NT2/D1 (cell line): ENCODE measurements around the gene FIGNL1.

ENCODE experiments used
- DNase-seq: peaks from one replicate; pipeline ENCODE4 v3.0.0-alpha.2; 2011; ENCODE audit warnings: low read depth, low spot score
- H3K27me3 ChIP-seq: 2 replicates; pipeline ENCODE4 v1.6.0; 2011; ENCODE audit warnings: mild to moderate bottlenecking; ENCODE audit not compliant: insufficient read length, insufficient read depth
- H3K36me3 ChIP-seq: 2 replicates; pipeline ENCODE4 v1.6.1; 2011; ENCODE audit warnings: mild to moderate bottlenecking, low read length, mixed read lengths; ENCODE audit not compliant: insufficient read depth, insufficient read length
- H3K4me1 ChIP-seq: 2 replicates; pipeline ENCODE4 v1.5.1; 2011; ENCODE audit not compliant: insufficient read depth, insufficient read length
- H3K4me3 ChIP-seq: 2 replicates; pipeline ENCODE4 v1.5.1; 2011; ENCODE audit warnings: low read depth; ENCODE audit not compliant: insufficient read length
- H3K9ac ChIP-seq: 2 replicates; pipeline ENCODE4 v1.6.0; 2011; ENCODE audit warnings: low read depth; ENCODE audit not compliant: insufficient read length
- H3K9me3 ChIP-seq: 2 replicates; pipeline ENCODE4 v1.5.1; 2011; ENCODE audit warnings: mild to moderate bottlenecking, low read length; ENCODE audit not compliant: insufficient read depth
- SUZ12 ChIP-seq: IDR thresholded peaks from 2 replicates; pipeline ENCODE4 v1.6.1; 2011; ENCODE audit not compliant: insufficient read length, insufficient read depth; ENCODE audit errors: extremely low read depth
- YY1 ChIP-seq: IDR thresholded peaks from 2 replicates; pipeline ENCODE4 v1.6.1; 2011; ENCODE audit not compliant: insufficient read length, insufficient read depth
- ZNF274 ChIP-seq: IDR thresholded peaks from 2 replicates; pipeline ENCODE4 v1.6.1; 2011; ENCODE audit warnings: mild to moderate bottlenecking, low read depth, low read length

FIGNL1 gene

GRCh38 chr7:50431722-50432305 is 18.3 kb downstream of the FIGNL1 start:
- H3K4me3 ChIP-seq = no peak overlapping the region
- H3K27me3 ChIP-seq = no peaks in the 10 kb centered on the region
- H3K9me3 ChIP-seq = no peaks in the 10 kb centered on the region
- H3K9ac ChIP-seq = no peak overlapping the region
- TF ChIP-seq YY1 (no peak), SUZ12 (no peak), ZNF274 (no peak)
- H3K4me1 ChIP-seq = no peaks in the 10 kb centered on the region
- DNase-seq = no peak
- no peaks in the 10 kb centered on the region for H3K36me3 ChIP-seq

GRCh38 chr7:50431316-50431715 is 18.8 kb downstream of the FIGNL1 start:
- Histone ChIP-seq H3K36me3 (no peaks in the 10 kb centered on the region), H3K9ac (no peak overlapping the region), H3K27me3 (no peaks in the 10 kb centered on the region), H3K4me3 (no peak overlapping the region), H3K9me3 (no peaks in the 10 kb centered on the region), H3K4me1 (no peaks in the 10 kb centered on the region)
- DNase-seq = no peak
- TF ChIP-seq YY1 (no peak), SUZ12 (no peak), ZNF274 (no peak)

GRCh38 chr7:50428911-50429310 is 21.2 kb downstream of the FIGNL1 start:
- no peak overlapping the region for H3K4me3 ChIP-seq
- no peaks in the 10 kb centered on the region for H3K27me3 ChIP-seq
- no peaks in the 10 kb centered on the region for H3K36me3 ChIP-seq
- H3K9me3 ChIP-seq = no peaks in the 10 kb centered on the region
- TF ChIP-seq YY1 (no peak), ZNF274 (no peak), SUZ12 (no peak)
- no peak overlapping the region for H3K9ac ChIP-seq
- no peak for DNase-seq
- H3K4me1 ChIP-seq = no peaks in the 10 kb centered on the region

- H3K9ac ChIP-seq = no peak overlapping the region
- H3K4me3 ChIP-seq = no peak overlapping the region
- H3K4me1 ChIP-seq = no peaks in the 10 kb centered on the region
- no peak for DNase-seq
- H3K27me3 ChIP-seq = no peaks in the 10 kb centered on the region
- no peaks in the 10 kb centered on the region for H3K9me3 ChIP-seq
- no peak for TF ChIP-seq YY1
- TF ChIP-seq ZNF274 = no peak
- TF ChIP-seq SUZ12 = no peak
- H3K36me3 ChIP-seq = no peaks in the 10 kb centered on the region
Measured at GRCh38 chr7:50427518-50427917, 22.6 kb downstream of the FIGNL1 start.

- H3K4me1 ChIP-seq = no peaks in the 10 kb centered on the region
- H3K27me3 ChIP-seq = no peaks in the 10 kb centered on the region
- TF ChIP-seq ZNF274 (no peak), SUZ12 (no peak), YY1 (no peak)
- no peak overlapping the region for H3K9ac ChIP-seq
- no peaks in the 10 kb centered on the region for H3K9me3 ChIP-seq
- H3K4me3 ChIP-seq = no peak overlapping the region
- no peak for DNase-seq
- H3K36me3 ChIP-seq = no peaks in the 10 kb centered on the region
Measured at GRCh38 chr7:50426280-50427045, 23.7 kb downstream of the FIGNL1 start.

- TF ChIP-seq YY1 = no peak
- no peak for TF ChIP-seq ZNF274
- TF ChIP-seq SUZ12 = no peak
- Histone ChIP-seq H3K36me3 (no peaks in the 10 kb centered on the region), H3K4me1 (no peaks in the 10 kb centered on the region), H3K9me3 (no peaks in the 10 kb centered on the region), H3K4me3 (no peak overlapping the region), H3K9ac (no peak overlapping the region), H3K27me3 (no peaks in the 10 kb centered on the region)
- DNase-seq = no peak
Measured at GRCh38 chr7:50425318-50425717, 24.8 kb downstream of the FIGNL1 start.

GRCh38 chr7:50423860-50424259 is 26.3 kb downstream of the FIGNL1 start:
- TF ChIP-seq ZNF274 = no peak
- no peak for TF ChIP-seq SUZ12
- no peak for TF ChIP-seq YY1
- H3K9ac ChIP-seq = no peak overlapping the region
- H3K4me3 ChIP-seq = no peak overlapping the region
- no peaks in the 10 kb centered on the region for H3K4me1 ChIP-seq
- no peaks in the 10 kb centered on the region for H3K36me3 ChIP-seq
- H3K27me3 ChIP-seq = no peaks in the 10 kb centered on the region
- no peak for DNase-seq
- no peaks in the 10 kb centered on the region for H3K9me3 ChIP-seq
